GOT3 (cell line): Measurements from ENCODE around the gene USP20.

Source experiments
- DNase-seq: peaks from one replicate; lab custom pipeline; 2025; ENCODE audit warnings: mixed read lengths; lab: John Stamatoyannopoulos, UW

Gene USP20

DNA sequence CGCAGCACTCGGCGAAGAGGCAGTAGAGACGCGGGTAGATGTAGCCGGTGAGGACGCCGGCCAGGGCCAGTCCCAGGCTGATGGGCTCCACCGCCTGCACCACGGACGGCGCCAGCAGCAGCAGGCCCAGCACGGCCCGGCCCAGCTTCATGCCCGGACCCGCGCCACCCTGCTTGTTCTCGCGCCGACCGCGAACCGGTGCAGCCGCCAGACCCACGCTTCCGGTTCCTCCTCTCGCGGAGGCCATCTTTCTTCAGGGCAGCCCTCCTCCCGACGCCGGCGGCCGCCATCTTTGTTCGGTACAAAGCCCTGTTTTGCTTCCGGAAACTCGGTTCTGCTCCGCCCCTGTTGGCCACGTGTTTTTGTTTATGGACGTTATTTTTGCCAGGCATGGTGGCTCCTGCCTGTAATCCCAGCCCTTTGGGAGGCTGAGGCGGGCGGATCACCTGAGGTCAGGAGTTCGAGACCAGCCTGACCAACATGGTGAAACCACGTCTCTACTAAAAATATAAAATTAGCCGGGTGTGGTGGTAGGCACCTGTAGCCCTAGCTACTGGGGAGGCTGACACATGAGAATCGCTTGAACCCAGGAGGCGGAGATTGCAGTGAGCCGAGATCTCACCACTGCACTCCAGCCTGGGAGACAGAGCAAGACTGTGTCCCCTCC is 11.2 kb upstream of the USP20 start, which contains the start of gene TOR1A:
Gene TOR1A, minus strand, starts transcription at position 202 of the 667 bp plus-strand sequence. Its CDS starts 51 bp downstream, at position 151.
- DNase-seq, result peak; percentile 43

DNA sequence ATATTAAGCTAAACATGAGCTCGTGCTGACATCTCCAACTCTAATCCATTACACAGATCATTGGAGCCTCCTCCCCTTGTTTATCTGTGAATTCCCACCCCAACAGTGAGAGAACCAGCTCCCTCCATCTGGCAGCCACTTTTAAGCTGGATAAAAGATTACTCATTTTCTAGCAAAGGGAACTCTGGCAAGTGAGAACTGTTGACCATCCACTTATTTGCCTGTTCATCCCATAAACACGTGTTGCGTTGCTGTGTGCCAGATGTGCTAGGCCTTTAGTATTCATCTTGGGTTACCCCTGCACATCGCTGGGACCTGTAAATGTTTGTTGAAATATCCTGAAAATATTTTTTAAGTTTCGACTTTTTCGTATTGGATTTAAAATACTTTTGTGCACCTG is 8.9 kb upstream of the USP20 start:
- no peak for DNase-seq

DNA sequence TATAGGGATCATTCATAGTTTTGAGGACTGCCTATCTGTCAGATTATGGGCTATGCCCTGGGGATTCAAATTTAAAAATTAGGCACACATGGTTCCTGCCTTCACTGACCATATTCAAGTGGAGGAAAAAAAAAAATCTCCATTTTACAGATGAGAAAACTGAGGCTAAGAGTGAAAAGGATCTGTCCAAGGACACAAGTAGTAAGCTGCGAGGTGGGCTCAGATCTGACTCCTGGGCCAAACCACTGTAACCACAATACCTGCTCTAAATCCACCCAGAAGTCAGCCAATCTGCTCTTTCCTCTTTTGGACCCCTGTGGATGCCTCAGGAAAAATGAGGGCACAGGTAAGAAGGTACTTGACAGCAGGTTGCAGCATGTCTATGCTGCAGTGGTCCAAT is 8.5 kb upstream of the USP20 start:
- DNase-seq, result no peak

DNA sequence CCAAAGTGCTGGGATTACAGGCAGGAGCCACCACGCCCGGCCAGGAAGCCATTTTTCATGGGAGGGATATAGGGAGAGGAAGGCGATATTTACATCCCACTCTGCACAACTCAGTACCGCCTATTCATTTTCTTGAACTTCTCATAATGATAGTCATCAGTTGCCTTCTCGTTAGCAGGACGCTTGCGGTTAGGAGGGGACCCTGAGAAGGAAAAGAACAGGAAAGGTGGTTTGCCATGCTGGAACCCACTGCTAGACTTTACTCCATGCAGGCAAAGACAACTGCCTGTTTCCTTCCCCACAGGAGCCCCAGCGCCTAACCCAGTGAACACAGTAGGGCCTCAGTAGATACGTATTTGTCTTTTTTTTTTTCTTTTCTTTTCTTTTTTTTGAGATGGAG is 7.2 kb upstream of the USP20 start:
- no peak for DNase-seq

DNA sequence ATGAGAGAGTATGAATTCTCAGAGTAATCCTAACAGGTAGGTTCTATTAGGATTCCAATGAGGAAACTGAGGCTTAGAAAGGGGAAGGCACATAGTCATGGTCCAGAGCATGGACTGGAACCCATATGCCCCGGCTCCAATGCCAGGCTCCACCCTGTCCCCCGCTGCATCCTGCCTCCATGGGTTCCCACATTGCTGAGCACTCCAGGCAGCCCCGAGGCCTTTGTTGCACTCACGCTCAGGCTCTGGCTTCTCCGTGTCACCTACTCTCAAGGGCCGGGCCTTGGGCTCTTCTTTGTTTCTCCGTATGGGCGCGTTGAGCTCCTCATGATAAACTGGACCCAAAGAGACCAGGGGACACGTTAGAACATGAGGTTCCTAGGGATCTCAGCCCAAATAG is 6.3 kb upstream of the USP20 start:
- DNase-seq, result no peak

DNA sequence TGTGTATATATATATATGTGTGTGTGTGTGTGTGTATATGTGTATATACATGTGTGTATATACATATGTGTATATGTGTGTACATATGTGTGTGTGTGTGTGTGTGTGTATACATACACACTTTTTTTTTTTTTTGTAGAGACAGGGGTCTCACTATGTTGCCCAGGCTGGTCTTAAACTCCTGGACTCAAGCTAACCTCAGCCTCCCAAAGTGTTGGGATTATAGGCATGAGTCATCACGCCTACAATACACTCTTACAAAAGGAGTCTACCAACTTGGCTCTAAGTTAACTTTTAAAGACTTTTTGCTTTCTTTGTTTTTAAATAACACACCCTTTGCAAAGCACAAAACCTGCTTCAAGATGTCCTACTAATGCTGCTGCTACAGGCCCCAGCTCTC is 2.3 kb upstream of the USP20 start:
- DNase-seq, result no peak

DNA sequence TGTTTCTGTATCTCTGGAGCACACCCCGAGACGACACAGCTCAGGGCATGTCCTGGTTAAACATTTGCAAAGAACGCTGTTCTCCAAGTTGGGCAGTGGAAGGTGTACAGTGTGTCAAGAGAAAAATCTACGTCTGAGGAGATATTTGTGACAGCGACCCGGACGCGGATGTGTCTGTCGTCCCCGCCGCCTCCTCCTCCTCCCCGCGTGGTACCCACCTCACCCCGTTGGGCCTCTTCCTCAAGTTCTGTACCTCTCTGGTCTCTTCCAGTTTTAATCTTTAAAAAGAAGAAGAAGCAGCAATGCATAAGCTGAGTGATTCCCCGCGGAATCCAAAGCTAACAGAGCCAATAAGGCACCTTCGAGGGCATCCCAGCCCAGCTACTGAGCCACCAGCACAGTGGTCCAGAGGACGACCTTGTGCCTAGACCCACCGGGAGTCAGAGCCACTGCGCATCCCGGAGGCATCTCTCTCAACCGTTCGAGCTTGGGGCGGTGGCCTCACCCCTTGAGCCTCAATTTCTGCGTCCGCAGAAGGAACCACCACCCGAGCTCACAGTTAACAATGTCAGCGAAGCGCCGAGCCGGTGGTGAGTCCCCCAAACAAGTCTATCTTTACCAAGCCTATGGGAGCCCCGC is 650 bp upstream of the USP20 start:
- no peak for DNase-seq

DNA sequence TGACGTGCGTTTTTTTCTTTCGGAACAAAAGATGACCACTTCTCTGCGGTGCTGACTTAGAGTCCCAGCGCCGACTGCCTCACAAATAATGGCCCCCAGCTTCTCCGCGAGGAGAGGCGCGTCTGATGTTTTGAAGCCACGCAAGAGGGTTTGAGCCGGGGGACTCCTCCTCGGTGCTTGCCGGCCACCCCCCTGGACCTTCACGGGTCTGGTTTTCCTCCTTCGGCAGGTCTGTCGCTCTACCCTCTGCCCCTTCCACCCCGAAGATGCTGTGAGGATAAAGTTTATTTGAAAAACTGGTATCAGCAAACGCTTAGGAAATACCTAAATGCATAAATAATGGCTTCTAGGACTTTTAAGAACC is 584 bp downstream of the USP20 start:
- no peak for DNase-seq

DNA sequence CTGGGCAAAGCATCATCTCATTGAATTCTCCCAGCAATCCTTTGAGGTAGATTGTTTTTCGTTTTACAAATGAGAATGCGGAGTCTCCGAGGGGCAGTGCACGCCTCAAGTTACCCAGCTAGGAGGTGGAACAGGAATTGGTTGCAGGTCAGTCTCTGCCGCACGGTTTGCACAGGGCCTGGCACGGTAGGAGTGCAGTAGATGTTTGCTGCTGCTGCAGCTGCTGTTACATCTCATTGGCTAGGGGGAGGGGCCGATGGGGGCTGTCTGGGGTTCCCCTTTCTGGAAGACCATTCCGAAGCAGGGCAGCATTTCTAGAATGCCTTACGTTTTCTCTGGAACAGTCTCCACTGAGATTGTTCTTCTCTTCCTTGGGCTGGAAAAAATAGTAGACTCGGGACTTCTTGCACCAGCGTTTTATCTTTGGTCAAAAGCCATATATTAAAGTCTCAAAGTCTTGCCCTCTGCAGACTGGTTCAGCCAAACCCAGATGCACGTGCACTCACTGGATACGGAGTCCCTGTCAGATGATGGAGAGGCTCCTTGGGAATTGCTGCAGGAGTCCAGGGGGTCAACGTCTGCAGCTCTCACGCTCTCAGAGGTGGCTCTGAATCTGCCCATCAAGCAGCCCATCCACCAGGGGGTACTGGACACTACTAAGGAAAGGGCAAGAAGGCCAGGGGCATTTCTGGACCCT is 1.2 kb downstream of the USP20 start:
- DNase-seq, result no peak

DNA sequence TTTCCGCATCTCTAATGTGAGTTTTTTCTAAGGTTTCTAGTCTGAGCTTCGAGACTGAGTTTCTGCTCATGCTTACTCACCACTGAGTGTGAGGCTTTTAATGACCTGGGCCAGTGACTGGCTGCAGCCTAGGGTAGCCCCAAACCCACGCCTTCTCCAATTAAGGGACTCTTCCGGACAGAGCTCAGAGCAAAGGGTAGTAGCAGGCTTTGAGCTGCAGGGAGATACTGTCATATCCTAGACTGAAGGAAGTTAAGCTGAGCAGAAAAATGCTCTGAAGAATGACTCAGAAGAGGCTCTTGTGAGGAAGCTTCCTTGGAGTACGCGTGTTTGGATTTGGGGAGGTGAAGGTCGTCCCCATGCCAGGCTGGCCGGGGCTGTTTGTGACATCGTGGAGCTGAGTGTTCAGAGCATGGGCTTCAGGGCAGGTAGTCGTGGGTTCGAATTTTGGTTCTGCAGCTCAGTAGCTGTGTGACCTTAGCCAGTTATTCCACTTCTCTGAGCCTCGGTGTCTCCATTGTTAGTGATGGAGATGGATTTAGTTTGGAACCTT is 3.5 kb downstream of the USP20 start:
- DNase-seq, result no peak

DNA sequence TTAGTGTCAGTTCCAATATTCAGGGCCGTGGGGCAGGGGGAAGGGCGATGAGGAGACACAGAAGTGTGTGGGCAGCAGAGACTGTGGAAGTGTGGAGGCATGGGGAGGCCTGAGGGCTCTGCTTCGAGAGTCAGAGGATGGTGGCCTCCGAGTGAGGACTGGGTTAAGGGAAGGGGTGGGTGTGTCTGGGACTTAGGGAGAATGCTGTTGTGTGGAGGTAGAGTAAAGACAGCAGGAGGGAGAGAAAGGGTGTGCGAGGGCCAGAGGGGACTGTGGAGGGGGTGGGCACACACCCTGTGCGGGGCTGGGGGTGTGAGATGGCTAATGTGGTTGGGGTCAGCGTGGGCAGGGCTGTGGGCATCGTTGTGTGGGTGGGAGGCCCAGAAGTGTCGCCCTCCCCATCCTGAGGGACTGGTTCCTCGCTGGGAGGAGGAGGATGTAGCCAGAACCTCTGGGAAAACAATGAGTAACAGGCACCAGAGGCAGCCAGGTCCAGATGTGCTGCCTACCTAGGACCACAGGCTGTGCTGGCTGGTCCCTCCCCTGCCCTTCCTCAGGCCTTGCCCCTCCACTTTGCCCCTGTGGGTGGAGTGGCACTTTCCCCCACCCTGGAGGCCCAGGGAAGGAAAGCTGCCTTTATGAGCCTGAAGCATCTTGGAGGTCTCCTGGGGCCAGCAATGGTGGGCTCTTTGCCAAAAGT is 4.2 kb downstream of the USP20 start:
- DNase-seq, result no peak

DNA sequence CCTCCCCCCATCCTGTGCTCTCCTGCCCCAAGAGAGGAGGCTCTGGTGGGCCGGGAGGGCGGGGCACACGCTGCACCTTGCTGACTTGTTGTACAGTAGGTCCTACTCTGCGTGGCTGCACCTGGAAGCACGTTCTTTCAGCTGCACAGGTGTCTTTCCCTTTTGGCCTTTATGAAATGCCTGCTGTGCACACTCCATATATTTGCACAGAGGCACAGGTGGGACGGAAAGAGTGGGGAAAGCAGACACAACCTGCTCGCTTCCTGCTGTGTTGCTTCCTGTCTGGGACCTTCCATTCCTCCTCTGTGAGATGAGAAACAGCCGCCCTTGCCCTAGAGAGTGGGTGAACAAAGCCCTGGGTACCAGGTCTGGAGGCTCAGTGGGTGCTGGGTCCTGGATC is 4.8 kb downstream of the USP20 start:
- DNase-seq, result no peak

DNA sequence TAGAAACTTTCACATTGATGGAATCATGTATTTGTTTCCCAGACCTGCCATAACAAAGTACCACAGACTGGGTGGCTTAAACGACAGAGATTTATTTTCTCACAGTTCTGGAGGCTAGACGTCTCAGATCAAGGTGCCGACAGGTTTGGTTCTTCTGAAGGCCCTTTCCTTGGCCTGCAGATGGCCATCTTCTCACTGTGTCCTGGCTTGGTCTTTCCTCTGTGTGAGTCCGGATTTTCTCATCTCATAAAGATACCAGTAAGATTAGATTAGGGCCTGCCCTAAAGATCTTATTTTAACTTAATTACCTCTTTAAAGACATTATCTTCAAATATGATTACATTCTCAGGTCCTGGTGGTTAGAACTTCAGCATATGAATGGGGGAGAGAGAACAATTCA is 5.8 kb downstream of the USP20 start:
- DNase-seq, result no peak

DNA sequence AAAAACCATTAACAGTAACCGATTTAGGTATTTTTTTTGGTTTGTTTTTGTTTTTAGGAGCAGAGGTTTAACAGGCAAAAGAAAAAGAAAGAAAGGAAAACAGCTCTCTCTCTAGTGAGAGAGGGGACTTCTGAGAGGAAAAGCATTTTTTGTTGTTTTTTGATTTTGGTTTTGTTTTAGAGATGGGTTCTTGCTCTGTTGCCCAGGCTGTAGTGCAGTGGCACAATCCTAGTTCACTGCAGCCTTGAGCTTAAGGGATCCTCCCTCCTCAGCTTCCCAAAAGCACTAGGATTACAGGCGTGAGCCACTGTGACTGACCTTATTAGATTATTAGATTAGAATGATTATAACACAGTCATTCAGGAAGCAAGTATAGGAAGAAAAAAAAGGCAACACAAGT is 10.1 kb downstream of the USP20 start:
- no peak for DNase-seq

DNA sequence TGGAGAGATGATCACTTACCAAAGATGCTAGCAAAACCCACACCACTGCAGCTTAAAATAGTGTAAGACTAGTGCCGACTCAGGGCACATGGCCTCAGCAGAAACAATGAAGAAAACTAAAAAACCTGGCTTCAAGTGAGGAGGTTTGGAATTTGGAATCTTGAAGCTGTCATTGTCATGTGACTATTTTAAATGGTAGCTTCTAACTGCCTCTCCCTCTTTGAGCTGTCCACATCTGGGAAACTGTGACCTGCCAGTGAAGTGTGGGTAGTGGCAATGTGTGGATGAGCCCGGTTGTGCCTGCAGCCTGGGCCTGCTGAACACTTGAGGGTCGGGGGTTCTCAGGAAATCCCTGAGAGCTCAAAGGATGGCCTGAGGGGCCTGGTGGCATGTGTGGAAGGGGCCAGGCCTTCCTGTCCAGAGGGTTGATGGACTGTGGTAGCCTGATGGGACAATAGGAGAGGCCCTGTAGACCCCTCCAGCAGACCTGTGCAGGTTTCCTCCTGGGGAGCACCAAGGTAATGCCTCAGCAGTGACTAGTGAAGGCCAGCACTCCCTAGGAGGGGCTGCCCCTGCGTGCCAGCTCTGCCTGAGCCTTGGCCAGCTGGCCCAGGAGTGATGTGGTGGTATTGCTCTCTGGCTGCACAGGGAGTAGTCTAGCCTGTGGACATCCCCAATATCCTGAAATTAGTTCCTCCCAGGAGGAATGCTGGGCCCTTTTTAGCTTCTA is 13.6 kb downstream of the USP20 start:
- no peak for DNase-seq

DNA sequence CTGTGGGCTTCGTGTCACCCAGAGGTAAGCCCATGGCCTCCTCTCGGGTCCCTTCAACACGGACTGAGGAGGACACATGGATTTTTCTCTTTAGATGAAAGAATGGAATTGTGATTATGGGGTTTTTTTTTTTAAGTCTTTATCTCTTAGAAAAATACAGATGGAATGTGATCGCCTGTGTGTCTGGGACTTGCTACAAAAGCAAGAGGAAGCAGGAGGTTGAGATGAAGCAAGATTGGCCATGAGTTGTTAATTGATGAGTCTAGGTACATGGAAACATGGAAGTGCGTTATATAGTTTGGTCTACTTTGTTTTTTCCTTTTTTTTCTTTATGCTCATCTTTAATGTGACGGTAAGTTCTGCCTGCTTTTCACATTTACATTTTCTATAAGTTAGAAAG is 14.6 kb downstream of the USP20 start:
- DNase-seq, result no peak

DNA sequence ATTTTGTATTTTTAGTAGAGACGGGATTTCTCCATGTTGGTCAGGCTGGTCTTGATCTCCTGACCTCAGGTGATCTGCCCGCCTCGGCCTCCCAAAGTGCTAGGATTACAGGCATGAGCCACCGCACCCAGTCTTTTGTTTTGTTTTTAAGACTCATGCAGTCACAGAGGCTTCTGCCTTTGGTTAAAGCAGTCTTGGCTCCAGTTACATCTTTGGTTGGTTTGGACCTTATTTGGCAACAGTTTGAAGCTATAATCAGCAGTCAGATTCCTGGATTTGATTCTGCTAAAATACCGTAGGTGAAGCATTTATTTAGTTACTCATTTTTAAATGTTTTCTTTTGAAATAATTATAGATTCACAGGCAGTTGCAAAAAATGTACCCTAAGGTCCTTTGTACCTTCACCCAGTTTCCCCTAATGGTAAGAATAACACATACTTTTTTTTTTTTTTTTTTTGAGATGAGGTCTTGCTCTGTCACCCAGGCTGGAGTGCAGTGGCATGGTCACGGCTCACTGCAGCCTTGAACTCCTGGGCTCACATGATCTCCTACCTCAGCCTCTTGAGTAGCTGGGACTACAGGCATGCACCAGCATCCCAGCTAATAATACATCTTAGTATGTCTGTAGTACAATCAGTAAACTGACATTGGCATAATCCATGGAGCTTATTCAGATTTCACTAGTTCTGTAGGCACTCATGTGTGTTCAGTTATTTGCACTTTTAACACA is 15.7 kb downstream of the USP20 start:
- no peak for DNase-seq

DNA sequence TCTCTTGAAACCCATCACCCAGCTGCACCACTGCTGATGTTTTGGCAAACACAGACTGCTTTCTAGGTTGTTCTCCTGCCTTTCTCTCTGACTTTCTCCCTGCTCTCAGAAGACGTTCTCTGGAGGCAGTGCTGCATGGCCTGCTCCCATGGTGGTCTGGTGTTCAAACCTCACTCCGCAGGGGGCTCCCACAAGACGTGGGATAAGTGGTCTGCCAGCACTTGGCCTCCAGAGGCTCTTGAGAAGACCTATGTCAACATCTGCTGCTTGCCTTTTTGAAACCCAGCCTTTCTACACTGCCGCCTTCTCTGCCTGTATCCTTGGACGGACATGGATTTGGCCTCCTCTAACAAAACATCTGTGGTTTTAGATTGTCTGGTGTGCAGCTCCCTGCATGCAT is 16.6 kb downstream of the USP20 start:
- DNase-seq, result no peak

DNA sequence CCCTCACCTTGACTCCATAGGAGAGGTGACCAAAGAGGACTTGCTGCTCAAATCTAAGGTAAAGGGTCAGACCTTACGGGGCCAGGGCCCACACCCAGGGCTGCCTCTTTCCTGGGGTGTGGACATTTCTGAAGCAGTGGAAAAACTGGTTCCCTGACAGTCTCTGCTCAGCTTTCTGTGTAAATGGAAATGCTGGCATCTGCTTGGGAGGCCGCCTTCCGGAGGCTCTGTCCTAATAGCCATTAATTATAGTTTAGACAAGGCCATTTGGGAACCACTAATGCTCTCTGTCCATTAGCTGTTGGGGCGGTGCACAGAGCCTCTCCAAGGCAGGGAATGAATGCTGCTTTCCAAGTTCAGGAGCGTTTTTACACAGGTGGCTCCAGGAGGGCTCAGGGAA is 17.3 kb downstream of the USP20 start:
- no peak for DNase-seq

DNA sequence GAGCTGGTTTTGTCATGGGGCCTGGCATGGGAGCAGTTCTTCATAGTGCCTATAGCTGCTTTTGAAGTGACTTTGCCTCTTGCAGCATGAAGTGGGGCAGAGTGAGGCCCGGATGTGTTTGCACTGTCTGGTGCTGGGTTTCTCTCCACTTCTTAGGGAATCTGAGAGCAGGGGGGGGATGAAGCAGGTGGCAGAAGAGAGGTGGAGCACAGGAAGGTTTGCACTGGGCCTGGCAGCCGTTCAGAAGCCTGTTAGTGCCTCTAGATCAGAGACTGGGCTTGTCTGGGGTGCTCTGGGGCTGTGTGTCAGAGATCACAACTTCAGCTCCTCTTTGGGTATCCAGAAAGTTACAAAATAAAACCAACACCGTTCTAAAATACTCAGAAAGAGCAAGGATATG is 18.4 kb downstream of the USP20 start:
- DNase-seq, result no peak

DNA sequence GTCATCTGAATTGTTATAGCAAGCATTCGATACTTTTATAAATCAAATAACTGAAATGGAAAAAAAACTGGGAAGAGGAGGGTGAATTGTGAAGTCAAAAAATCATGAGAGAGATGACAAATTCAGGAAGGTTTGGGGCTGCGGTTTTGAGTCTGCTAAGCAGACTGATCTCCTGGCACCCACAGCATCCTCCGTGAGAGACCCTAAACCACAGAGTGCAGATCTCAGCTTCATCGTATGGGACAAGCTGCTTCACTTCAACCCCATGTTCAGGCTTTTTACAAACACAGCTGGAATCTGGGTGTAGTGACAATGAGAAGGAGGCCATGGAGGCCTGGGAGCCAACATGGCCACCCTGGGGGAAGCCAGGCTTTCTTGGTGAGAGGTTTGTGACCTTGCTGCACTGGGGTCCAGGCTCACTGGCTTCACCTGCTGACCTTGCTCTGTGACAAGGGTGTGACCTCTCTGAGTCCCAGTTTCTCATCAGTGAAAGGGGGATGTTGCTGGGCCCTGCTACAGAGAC is 19.4 kb downstream of the USP20 start:
- DNase-seq, result no peak
